ENCODE data around the gene HNF1B.
"Not testable (repeated sequence)": the region's sequence is repeated elsewhere in the genome, so short reads cannot be mapped to it uniquely, and the experiment has no call there.

The HNF1B gene

GRCh38 chr17:37701496-37701898 lies 43.4 kb downstream of the HNF1B start:
- DNase-seq (ENCODE audit: low read depth), result no peak

- no peak for DNase-seq (ENCODE audit: low read depth)
Observed at GRCh38 chr17:37700881-37701280, 44.0 kb downstream of the HNF1B start.

GRCh38 chr17:37699285-37699973 lies 45.4 kb downstream of the HNF1B start:
- peak; percentile 17 for DNase-seq (ENCODE audit: low read depth)

- DNase-seq (ENCODE audit: low read depth), result no peak
Observed at GRCh38 chr17:37698911-37699255, 46.0 kb downstream of the HNF1B start.

GRCh38 chr17:37698132-37698910 lies 46.5 kb downstream of the HNF1B start:
- peak; percentile 29 for DNase-seq (ENCODE audit: low read depth)

GRCh38 chr17:37697381-37697780 lies 47.5 kb downstream of the HNF1B start:
- DNase-seq (ENCODE audit: low read depth), result no peak

GRCh38 chr17:37696366-37696765 lies 48.5 kb downstream of the HNF1B start:
- no peak for DNase-seq (ENCODE audit: low read depth)

- no peak for DNase-seq (ENCODE audit: low read depth)
Observed at GRCh38 chr17:37695726-37696125, 49.1 kb downstream of the HNF1B start.

- no peak for DNase-seq (ENCODE audit: low read depth)
Observed at GRCh38 chr17:37694734-37695133, 50.1 kb downstream of the HNF1B start.

GRCh38 chr17:37693328-37693727 lies 51.5 kb downstream of the HNF1B start:
- DNase-seq (ENCODE audit: low read depth), result no peak

- DNase-seq (ENCODE audit: low read depth), result no peak
Observed at GRCh38 chr17:37691807-37692206, 53.1 kb downstream of the HNF1B start.

- DNase-seq (ENCODE audit: low read depth), result no peak
Observed at GRCh38 chr17:37689317-37689716, 55.5 kb downstream of the HNF1B start.

GRCh38 chr17:37683454-37683984 lies 61.3 kb downstream of the HNF1B start:
- no peak for DNase-seq (ENCODE audit: low read depth)

- no peak for DNase-seq (ENCODE audit: low read depth)
Observed at GRCh38 chr17:37682007-37682406, 62.9 kb downstream of the HNF1B start.

- DNase-seq (ENCODE audit: low read depth), result not testable (repeated sequence)
Observed at GRCh38 chr17:37679995-37680394, 64.9 kb downstream of the HNF1B start.

- DNase-seq (ENCODE audit: low read depth), result no peak
Observed at GRCh38 chr17:37678036-37678435, 66.8 kb downstream of the HNF1B start.

GRCh38 chr17:37677021-37677420 lies 67.8 kb downstream of the HNF1B start:
- DNase-seq (ENCODE audit: low read depth), result no peak

- DNase-seq (ENCODE audit: low read depth), result peak; percentile 71
Observed at GRCh38 chr17:37676115-37676925, 68.5 kb downstream of the HNF1B start.

GRCh38 chr17:37674511-37674910 lies 70.3 kb downstream of the HNF1B start:
- no peak for DNase-seq (ENCODE audit: low read depth)

- DNase-seq (ENCODE audit: low read depth), result no peak
Observed at GRCh38 chr17:37673386-37673785, 71.5 kb downstream of the HNF1B start.

- no peak for DNase-seq (ENCODE audit: low read depth)
Observed at GRCh38 chr17:37672548-37673078, 72.2 kb downstream of the HNF1B start.

GRCh38 chr17:37671824-37672547 lies 72.9 kb downstream of the HNF1B start:
- DNase-seq (ENCODE audit: low read depth), result peak; percentile 95

Measured in amniotic epithelial cell (primary cell).